Stomach (tissue), 9 donors: ENCODE data around the gene SOAT2. TPM values are rescaled to one million over a fixed set of nuclear protein-coding genes. Genes with fewer than 3 reads are reported as not detected.

ENCODE experiments used
- DNase-seq, 2 donors: peaks; one replicate each; pipeline versions ENCODE4 v3.0.0 to v3.0.0-alpha.2; 2013 to 2019
- H3K27ac ChIP-seq, 5 donors: fragments of 200-600 bp in 4 of 5; sonication (generic) in 4 of 5; one replicate each; pipeline ENCODE4 v1.5.1; 2013 to 2019; ENCODE audit warnings: mild to moderate bottlenecking in 1 of 5, moderate library complexity in 1 of 5
- H3K27me3 ChIP-seq, 3 donors: fragments of 200-600 bp; sonication (generic); one replicate each; pipeline ENCODE4 v1.5.1; 2017 to 2019; ENCODE audit warnings: mixed run types in 1 of 3
- H3K36me3 ChIP-seq, 4 donors: fragments of 200-600 bp; sonication (generic); 1 replicate in 3 of 4; 2 replicates in 1 of 4; pipeline ENCODE4 v1.5.1; 2016 to 2019
- H3K4me1 ChIP-seq, 4 donors: fragments of 200-600 bp; sonication (generic); one replicate each; pipeline ENCODE4 v1.5.1; 2016 to 2019
- H3K4me3 ChIP-seq, 4 donors: fragments of 200-600 bp; sonication (generic) in 3 of 4; one replicate each; pipeline ENCODE4 v1.5.1; 2016 to 2019; ENCODE audit warnings: mild to moderate bottlenecking in 1 of 4
- H3K9me3 ChIP-seq, 4 donors: fragments of 200-600 bp; sonication (generic); one replicate each; pipeline ENCODE4 v1.5.1; 2016 to 2019
- CTCF ChIP-seq, 7 experiments: fragments of 450-650 bp in 4 of 7; fragments of 200-600 bp in 3 of 7; sonication (generic) in 3 of 7; IDR thresholded peaks; one replicate each; pipeline ENCODE4 v1.5.1; 2016 to 2019; ENCODE audit warnings: antibody characterized with exemption in 7 of 7, control low read depth in 2 of 7, mild to moderate bottlenecking in 1 of 7
- EP300 ChIP-seq: sonication (generic); formaldehyde crosslinking; IDR thresholded peaks from one replicate; pipeline ENCODE4 v1.6.1; 2017; ENCODE audit warnings: antibody characterized with exemption
- POLR2A ChIP-seq, 4 donors: fragments of 450-650 bp; IDR thresholded peaks; one replicate each; pipeline ENCODE4 v1.6.1; 2016; ENCODE audit warnings: antibody characterized with exemption in 4 of 4, control low read depth in 2 of 4, mild to moderate bottlenecking in 1 of 4, moderate library complexity in 1 of 4
- POLR2AphosphoS5 ChIP-seq, 3 donors: sonication (generic); formaldehyde crosslinking; IDR thresholded peaks; one replicate each; pipeline ENCODE4 v1.6.1; 2016; ENCODE audit warnings: antibody characterized with exemption in 3 of 3
- WGBS, 5 donors: extraction: QIAGEN DNeasy Blood & Tissue Kit in 3 of 5; methylation state at CpG; one replicate each; pipeline versions ENCODE4 v1.1.5 to v1.1.7; 2013 to 2018; 5-methylcytosine and 5-hydroxymethylcytosine counted together
- intact Hi-C: fragments of 100-400 bp; cut with DNase I; formaldehyde crosslinking; loops from one replicate; pipeline ENCODE4 v1.15.1; 2023; ENCODE audit warnings: low total_unique reads
- polyA plus RNA-seq, 3 donors: library from polyadenylated mRNA; stranded (reverse); fragments of 200-250 nt; gene quantifications; one replicate each; pipeline ENCODE4 v1.2.3, GENCODE V29; 2013
- total RNA-seq, 5 donors: library from RNA; depleted of rRNA; stranded (reverse); fragments of >200 nt; gene quantifications; one replicate each; pipeline versions ENCODE4 v1.1.0 to v1.2.3, GENCODE V29; 2014 to 2016
- donor health status: healthy with polysubstance abuse.
- donor health status: Bipolar disorder and iron deficiency.
- donor health status: healthy.

The SOAT2 gene
- total and polyA plus RNA-seq, 8 donors = 0.28 to 0.92 TPM; not detected in 6

GRCh38 chr12:53115891-53116648, 12.8 kb downstream of the SOAT2 start:
- TF ChIP-seq EP300 = no peak
- no peak for TF ChIP-seq POLR2AphosphoS5 (IDR thresholded peaks at IDR 0.05)
- no peak for TF ChIP-seq POLR2A (IDR thresholded peaks at IDR 0.05)
- TF ChIP-seq CTCF (IDR thresholded peaks at IDR 0.05) = no peak
- 80 to 94% (median 89%) methylated on average over 8 of the region's 8 CpGs for whole genome bisulfite sequencing, 5 donors

GRCh38 chr12:53118751-53119300, 15.5 kb downstream of the SOAT2 start:
- no peaks in the 10 kb centered on the region for H3K36me3 ChIP-seq
- no peak overlapping the region for H3K4me3 ChIP-seq
- H3K27ac ChIP-seq = no peak overlapping the region
- peaks cover 0 to 7% (median 0%) of the 10 kb centered on the region in 4 donors for H3K4me1 ChIP-seq
- WGBS, 5 donors = 82 to 88% (median 83%) methylated on average over 8 of the region's 8 CpGs
- TF ChIP-seq CTCF (IDR thresholded peaks at IDR 0.05) (no peak), POLR2AphosphoS5 (IDR thresholded peaks at IDR 0.05) (no peak), POLR2A (IDR thresholded peaks at IDR 0.05) (no peak), EP300 (no peak)
- intact Hi-C loops = no loop called here
- no peak for DNase-seq
- H3K27me3 ChIP-seq = no peaks in the 10 kb centered on the region
- H3K9me3 ChIP-seq = no peaks in the 10 kb centered on the region

More at GRCh38 chr12:53115891-53116648, 12.8 kb downstream of the SOAT2 start:
- no peak for DNase-seq
- Histone ChIP-seq H3K4me1 (peaks cover 0 to 7% (median 0%) of the 10 kb centered on the region in 4 donors), H3K9me3 (no peaks in the 10 kb centered on the region), H3K27ac (peak overlapping the region in 1 of 5 donors; percentile 58), H3K27me3 (no peaks in the 10 kb centered on the region), H3K4me3 (no peak overlapping the region), H3K36me3 (no peaks in the 10 kb centered on the region)
- intact Hi-C loops = no loop called here

- Histone ChIP-seq H3K9me3 (no peaks in the 10 kb centered on the region), H3K36me3 (no peaks in the 10 kb centered on the region), H3K4me3 (no peak overlapping the region), H3K4me1 (peaks cover 0 to 7% (median 0%) of the 10 kb centered on the region in 4 donors), H3K27me3 (no peaks in the 10 kb centered on the region), H3K27ac (no peak overlapping the region)
- intact Hi-C loops = no loop called here
- no peak for DNase-seq
- TF ChIP-seq POLR2AphosphoS5 (IDR thresholded peaks at IDR 0.05) (no peak), CTCF (IDR thresholded peaks at IDR 0.05) (no peak), EP300 (no peak), POLR2A (IDR thresholded peaks at IDR 0.05) (no peak)
- WGBS, 5 donors = 79 to 87% (median 83%) methylated on average over 12 of the region's 12 CpGs
These were observed 17.6 kb downstream of the SOAT2 start for GRCh38 chr12:53120685-53121525.

GRCh38 chr12:53122961-53123468, 19.7 kb downstream of the SOAT2 start:
- no peak overlapping the region for H3K4me3 ChIP-seq
- WGBS, 5 donors = 91 to 95% (median 91%) methylated on average over 6 to 10 of the region's 10 CpGs
- TF ChIP-seq POLR2A (IDR thresholded peaks at IDR 0.05) (no peak), CTCF (IDR thresholded peaks at IDR 0.05) (no peak), POLR2AphosphoS5 (IDR thresholded peaks at IDR 0.05) (no peak), EP300 (no peak)
- H3K27me3 ChIP-seq = no peaks in the 10 kb centered on the region
- H3K9me3 ChIP-seq = no peaks in the 10 kb centered on the region
- intact Hi-C loops = no loop called here
- no peaks in the 10 kb centered on the region for H3K36me3 ChIP-seq
- no peaks in the 10 kb centered on the region for H3K4me1 ChIP-seq
- DNase-seq = no peak
- no peak overlapping the region for H3K27ac ChIP-seq
